Left lobe of liver (tissue), 2 donors: ENCODE results near the gene ZHX3. TPM values are rescaled to one million over a fixed set of nuclear protein-coding genes. Genes with fewer than 3 reads are reported as not detected.
"Not testable (repeated sequence)": the region's sequence is repeated elsewhere in the genome, so short reads cannot be mapped to it uniquely, and the experiment has no call there.

Experiments used
- ATAC-seq: fragments of 200-7000 bp; cut with Tn5 transposase; one replicate; pipeline ENCODE4 v1.9.1; 2020; ENCODE audit warnings: mild to moderate bottlenecking, moderate library complexity
- DNase-seq: peaks from one replicate; pipeline ENCODE4 v3.0.0-alpha.2; 2020; ENCODE audit warnings: low spot score
- total RNA-seq: library from RNA; stranded (reverse); gene quantifications from one replicate; pipeline ENCODE4 v1.2.1, GENCODE V29; 2021
- donor health status: DM: no; HTN: no; CAD: no; lungs with moderate emphysema.
- donor health status: DM: no; HTN: yes; CAD: no.

The ZHX3 gene
- total RNA-seq, 1 donor from 2014 or later, result 51.4 TPM

GRCh38 chr20:41264819-41265218 is 52.7 kb downstream of the ZHX3 start:
- DNase-seq (no peak), ATAC-seq (no peak)

GRCh38 chr20:41261790-41262717 is 55.5 kb downstream of the ZHX3 start:
- no peak for ATAC-seq
- DNase-seq, result no peak

- ATAC-seq, result peak; percentile 36
Measured at GRCh38 chr20:41261260-41261659, 56.3 kb downstream of the ZHX3 start.

GRCh38 chr20:41260734-41261220 is 56.8 kb downstream of the ZHX3 start:
- ATAC-seq (no peak), DNase-seq (no peak)

More at GRCh38 chr20:41261260-41261659, 56.3 kb downstream of the ZHX3 start:
- no peak for DNase-seq

GRCh38 chr20:41259309-41259708 is 58.2 kb downstream of the ZHX3 start:
- DNase-seq, result no peak
- no peak for ATAC-seq

GRCh38 chr20:41258474-41258873 is 59.1 kb downstream of the ZHX3 start:
- DNase-seq (no peak), ATAC-seq (no peak)

GRCh38 chr20:41256516-41256915 is 61.0 kb downstream of the ZHX3 start:
- ATAC-seq (no peak), DNase-seq (no peak)

- no peak for DNase-seq
- ATAC-seq, result peak; percentile 41
Measured at GRCh38 chr20:41255655-41256054, 61.9 kb downstream of the ZHX3 start.

GRCh38 chr20:41249411-41250281 is 67.9 kb downstream of the ZHX3 start:
- ATAC-seq, result peak; percentile 16
- no peak for DNase-seq

- DNase-seq (no peak), ATAC-seq (peak; percentile 73)
Measured at GRCh38 chr20:41248368-41249024, 69.0 kb downstream of the ZHX3 start.

- DNase-seq (no peak), ATAC-seq (peak; percentile 14)
Measured at GRCh38 chr20:41247523-41248367, 69.8 kb downstream of the ZHX3 start.

- ATAC-seq (peak; percentile 47), DNase-seq (no peak)
Measured at GRCh38 chr20:41245086-41245707, 72.3 kb downstream of the ZHX3 start.

GRCh38 chr20:41242807-41243206 is 74.7 kb downstream of the ZHX3 start:
- DNase-seq, result no peak
- no peak for ATAC-seq

- no peak for DNase-seq
- ATAC-seq, result peak; percentile 85
Measured at GRCh38 chr20:41242352-41242751, 75.2 kb downstream of the ZHX3 start.

GRCh38 chr20:41237233-41237632 is 80.3 kb downstream of the ZHX3 start:
- ATAC-seq, result not testable (repeated sequence)

GRCh38 chr20:41236818-41237217 is 80.7 kb downstream of the ZHX3 start:
- DNase-seq, result not testable (repeated sequence)

More at GRCh38 chr20:41237233-41237632, 80.3 kb downstream of the ZHX3 start:
- not testable (repeated sequence) for DNase-seq

GRCh38 chr20:41234546-41234945 is 83.0 kb downstream of the ZHX3 start:
- DNase-seq (no peak), ATAC-seq (peak; percentile 25)

More at GRCh38 chr20:41236818-41237217, 80.7 kb downstream of the ZHX3 start:
- not testable (repeated sequence) for ATAC-seq

- ATAC-seq, result no peak
- no peak for DNase-seq
Measured at GRCh38 chr20:41234041-41234440, 83.5 kb downstream of the ZHX3 start.
